ENCODE data around the gene SRI.

The SRI gene

GRCh38 chr7:88204525-88205110 is 15.2 kb downstream of the SRI start:
- no peaks in the 10 kb centered on the region for H3K27me3 ChIP-seq
- no peak overlapping the region for H3K4me3 ChIP-seq (ENCODE audit: low read depth in 1 of 2, low read length in 1 of 2)
- no peak for TF ChIP-seq CTCF (IDR thresholded peaks at IDR 0.05)
- H3K9me3 ChIP-seq, result no peaks in the 10 kb centered on the region
- no peaks in the 10 kb centered on the region for H3K4me1 ChIP-seq (ENCODE audit: control insufficient read depth in 1 of 2, insufficient read depth in 1 of 2, low read depth in 1 of 2, low read length in 1 of 2)
- peaks cover 87% of the 10 kb centered on the region for H3K36me3 ChIP-seq
- no peak overlapping the region for H3K27ac ChIP-seq

GRCh38 chr7:88203401-88203800 is 16.4 kb downstream of the SRI start:
- H3K36me3 ChIP-seq, result peaks cover 75% of the 10 kb centered on the region
- no peaks in the 10 kb centered on the region for H3K9me3 ChIP-seq
- H3K27ac ChIP-seq, result no peak overlapping the region
- no peaks in the 10 kb centered on the region for H3K4me1 ChIP-seq (ENCODE audit: control insufficient read depth in 1 of 2, insufficient read depth in 1 of 2, low read depth in 1 of 2, low read length in 1 of 2)
- no peak for TF ChIP-seq CTCF (IDR thresholded peaks at IDR 0.05)
- no peak overlapping the region for H3K4me3 ChIP-seq (ENCODE audit: low read depth in 1 of 2, low read length in 1 of 2)
- H3K27me3 ChIP-seq, result no peaks in the 10 kb centered on the region

GRCh38 chr7:88202799-88203198 is 17.0 kb downstream of the SRI start:
- no peaks in the 10 kb centered on the region for H3K27me3 ChIP-seq
- no peak for TF ChIP-seq CTCF (IDR thresholded peaks at IDR 0.05)
- no peaks in the 10 kb centered on the region for H3K4me1 ChIP-seq (ENCODE audit: control insufficient read depth in 1 of 2, insufficient read depth in 1 of 2, low read depth in 1 of 2, low read length in 1 of 2)
- H3K9me3 ChIP-seq, result no peaks in the 10 kb centered on the region
- H3K27ac ChIP-seq, result no peak overlapping the region
- H3K36me3 ChIP-seq, result peaks cover 69% of the 10 kb centered on the region
- no peak overlapping the region for H3K4me3 ChIP-seq (ENCODE audit: low read depth in 1 of 2, low read length in 1 of 2)

- no peak for TF ChIP-seq CTCF (IDR thresholded peaks at IDR 0.05)
- H3K4me1 ChIP-seq (ENCODE audit: control insufficient read depth in 1 of 2, insufficient read depth in 1 of 2, low read depth in 1 of 2, low read length in 1 of 2), result no peaks in the 10 kb centered on the region
- H3K27ac ChIP-seq, result no peak overlapping the region
- no peaks in the 10 kb centered on the region for H3K9me3 ChIP-seq
- no peak overlapping the region for H3K4me3 ChIP-seq (ENCODE audit: low read depth in 1 of 2, low read length in 1 of 2)
- no peaks in the 10 kb centered on the region for H3K27me3 ChIP-seq
- peaks cover 64% of the 10 kb centered on the region for H3K36me3 ChIP-seq
Measured at GRCh38 chr7:88202278-88202677, 17.6 kb downstream of the SRI start.

- no peak for TF ChIP-seq CTCF (IDR thresholded peaks at IDR 0.05)
- Histone ChIP-seq H3K4me1 (ENCODE audit: control insufficient read depth in 1 of 2, insufficient read depth in 1 of 2, low read depth in 1 of 2, low read length in 1 of 2) (no peaks in the 10 kb centered on the region), H3K27me3 (no peaks in the 10 kb centered on the region), H3K9me3 (no peaks in the 10 kb centered on the region), H3K36me3 (peaks cover 54% of the 10 kb centered on the region), H3K4me3 (ENCODE audit: low read depth in 1 of 2, low read length in 1 of 2) (no peak overlapping the region), H3K27ac (no peak overlapping the region)
Measured at GRCh38 chr7:88201305-88201704, 18.5 kb downstream of the SRI start.

GRCh38 chr7:88200789-88201188 is 19.0 kb downstream of the SRI start:
- H3K27me3 ChIP-seq, result no peaks in the 10 kb centered on the region
- no peak overlapping the region for H3K4me3 ChIP-seq (ENCODE audit: low read depth in 1 of 2, low read length in 1 of 2)
- no peaks in the 10 kb centered on the region for H3K9me3 ChIP-seq
- no peaks in the 10 kb centered on the region for H3K4me1 ChIP-seq (ENCODE audit: control insufficient read depth in 1 of 2, insufficient read depth in 1 of 2, low read depth in 1 of 2, low read length in 1 of 2)
- H3K27ac ChIP-seq, result no peak overlapping the region
- no peak for TF ChIP-seq CTCF (IDR thresholded peaks at IDR 0.05)
- peaks cover 49% of the 10 kb centered on the region for H3K36me3 ChIP-seq

Measured in neutrophil (primary cell).